NCI-H1105 treated with DMSO at 0.1 percent for 48 hours (cell line): ENCODE data around the gene NCOA4.
A peak's percentile ranks its signal among the peaks of the same experiment; 100 is the strongest.
"Not testable (repeated sequence)": the region's sequence is repeated elsewhere in the genome, so short reads cannot be mapped to it uniquely, and the experiment has no call there.

Experiments used
- DNase-seq: peaks from one replicate; lab custom pipeline; 2025; lab: John Stamatoyannopoulos, UW

NCOA4 gene

GRCh38 chr10:46052057-46052790, 21.8 kb upstream of the NCOA4 start:
- DNase-seq = no peak

GRCh38 chr10:46050941-46051623, 20.7 kb upstream of the NCOA4 start:
- DNase-seq = no peak

GRCh38 chr10:46049497-46049831, 19.0 kb upstream of the NCOA4 start:
- DNase-seq = not testable (repeated sequence)

GRCh38 chr10:46048152-46048551, 17.7 kb upstream of the NCOA4 start:
- DNase-seq = no peak

GRCh38 chr10:46046261-46046660, 15.8 kb upstream of the NCOA4 start, which contains the start of gene MSMB:
TSS of gene MSMB (minus strand) at chr10:46046269. CDS start at chr10:46046237, 32 bp downstream.
- no peak for DNase-seq

- no peak for DNase-seq
Measured at GRCh38 chr10:46042527-46042926, 12.1 kb upstream of the NCOA4 start.

- no peak for DNase-seq
Measured at GRCh38 chr10:46040004-46040403, 9.6 kb upstream of the NCOA4 start.

GRCh38 chr10:46037107-46037825, 6.8 kb upstream of the NCOA4 start:
- no peak for DNase-seq

- no peak for DNase-seq
Measured at GRCh38 chr10:46035923-46036849, 5.8 kb upstream of the NCOA4 start.

GRCh38 chr10:46033602-46034011, 3.2 kb upstream of the NCOA4 start:
- DNase-seq = no peak

- no peak for DNase-seq
Measured at GRCh38 chr10:46031648-46032532, 1.5 kb upstream of the NCOA4 start.

- DNase-seq = no peak
Measured at GRCh38 chr10:46029461-46030030, 877 bp downstream of the NCOA4 start.

GRCh38 chr10:46028584-46029460, 1.6 kb downstream of the NCOA4 start:
- peak; percentile 23 for DNase-seq

- DNase-seq = no peak
Measured at GRCh38 chr10:46026106-46026505, 4.3 kb downstream of the NCOA4 start.

- no peak for DNase-seq
Measured at GRCh38 chr10:46025406-46025805, 5.0 kb downstream of the NCOA4 start.

GRCh38 chr10:46024948-46025347, 5.5 kb downstream of the NCOA4 start:
- no peak for DNase-seq

- DNase-seq = no peak
Measured at GRCh38 chr10:46022978-46023702, 7.3 kb downstream of the NCOA4 start.

- no peak for DNase-seq
Measured at GRCh38 chr10:46020344-46020657, 10.1 kb downstream of the NCOA4 start.
